Activated T-cell treated with anti-CD3 and anti-CD28 coated beads for 24 hours (primary cell): ENCODE data around the gene GPATCH2L.

Source experiments
- DNase-seq: peaks from one replicate; pipeline ENCODE4 v3.0.0-alpha.2; 2020; ENCODE audit warnings: low read depth

The GPATCH2L gene

GRCh38 chr14:76257842-76258397 lies 106.2 kb downstream of the GPATCH2L start:
- DNase-seq: no peak

GRCh38 chr14:76259029-76259735 lies 107.5 kb downstream of the GPATCH2L start:
- DNase-seq: no peak

GRCh38 chr14:76260749-76261148 lies 109.0 kb downstream of the GPATCH2L start:
- no peak for DNase-seq

GRCh38 chr14:76261371-76261811 lies 109.7 kb downstream of the GPATCH2L start:
- no peak for DNase-seq

GRCh38 chr14:76262641-76263040 lies 110.9 kb downstream of the GPATCH2L start:
- DNase-seq: no peak
